ENCODE results near the gene GNG2. TPM values are rescaled to one million over a fixed set of nuclear protein-coding genes. Genes with fewer than 3 reads are reported as not detected.

The GNG2 gene
- total RNA-seq, 1 experiment from 2014 or later = 0.33 TPM

GRCh38 chr14:52006361-52006760, 145.9 kb downstream of the GNG2 start:
- intact Hi-C loops (cut with micrococcal nuclease; ENCODE audit: unreplicated experiment) = no loop called here
- POLR2A ChIA-PET (ENCODE audit: unreplicated experiment) = no interaction called here

GRCh38 chr14:52007211-52007610, 146.8 kb downstream of the GNG2 start:
- no peak for DNase-seq
- Histone ChIP-seq H3K4me1 (replicated peaks; ENCODE audit: insufficient read depth) (no peaks in the 10 kb centered on the region), H3F3A (ENCODE audit: insufficient read depth, low read depth) (peaks cover 3% of the 10 kb centered on the region), H3K27ac (no peak overlapping the region), H4K20me1 (ENCODE audit: insufficient read depth) (peaks cover 3% of the 10 kb centered on the region; the same call in 1 of the 2 replicates), H3K9me2 (ENCODE audit: insufficient read depth) (no peaks in the 10 kb centered on the region), H3K36me3 (ENCODE audit: low read depth) (peaks cover 66% of the 10 kb centered on the region), H3K4me3 (no peak overlapping the region), H2AFZ (no peak overlapping the region), H3K27me3 (ENCODE audit: insufficient read depth, low read depth) (no peaks in the 10 kb centered on the region), H3K79me2 (ENCODE audit: low read depth) (no peaks in the 10 kb centered on the region), H3K4me2 (no peak overlapping the region), H3K9me3 (ENCODE audit: insufficient read depth, low read depth) (no peaks in the 10 kb centered on the region)
- intact Hi-C loops (cut with micrococcal nuclease; ENCODE audit: unreplicated experiment) = no loop called here
- CTCF ChIA-PET = no interaction called here
- BruUV-seq (replicated peaks) = no TSS peak
- TF ChIP-seq EZH2 (IDR thresholded peaks at IDR 0.05; ENCODE audit: low read depth) (no peak), CTCF (conservative IDR thresholded peaks at IDR 0.05) (no peak)
- POLR2A ChIA-PET (ENCODE audit: unreplicated experiment) = no interaction called here

More at GRCh38 chr14:52006361-52006760, 145.9 kb downstream of the GNG2 start:
- Histone ChIP-seq H3K27ac (no peak overlapping the region), H3K79me2 (ENCODE audit: low read depth) (no peaks in the 10 kb centered on the region), H2AFZ (no peak overlapping the region), H3F3A (ENCODE audit: insufficient read depth, low read depth) (no peaks in the 10 kb centered on the region; the same call in none of the 2 replicates), H3K36me3 (ENCODE audit: low read depth) (peaks cover 68% of the 10 kb centered on the region), H3K4me1 (replicated peaks; ENCODE audit: insufficient read depth) (no peaks in the 10 kb centered on the region), H3K9me2 (ENCODE audit: insufficient read depth) (no peaks in the 10 kb centered on the region), H4K20me1 (ENCODE audit: insufficient read depth) (peaks cover 3% of the 10 kb centered on the region; the same call in 1 of the 2 replicates), H3K4me2 (no peak overlapping the region), H3K27me3 (ENCODE audit: insufficient read depth, low read depth) (no peaks in the 10 kb centered on the region), H3K9me3 (ENCODE audit: insufficient read depth, low read depth) (no peaks in the 10 kb centered on the region), H3K4me3 (no peak overlapping the region)
- no peak for DNase-seq
- BruUV-seq (replicated peaks) = no TSS peak
- TF ChIP-seq EZH2 (IDR thresholded peaks at IDR 0.05; ENCODE audit: low read depth) (no peak), CTCF (conservative IDR thresholded peaks at IDR 0.05) (no peak)
- CTCF ChIA-PET = no interaction called here

- Histone ChIP-seq H3K9me3 (ENCODE audit: insufficient read depth, low read depth) (no peaks in the 10 kb centered on the region), H2AFZ (no peak overlapping the region), H3K4me2 (no peak overlapping the region), H3K4me3 (no peak overlapping the region), H3F3A (ENCODE audit: insufficient read depth, low read depth) (peaks cover 6% of the 10 kb centered on the region), H3K27me3 (ENCODE audit: insufficient read depth, low read depth) (no peaks in the 10 kb centered on the region), H3K4me1 (replicated peaks; ENCODE audit: insufficient read depth) (no peaks in the 10 kb centered on the region), H3K36me3 (ENCODE audit: low read depth) (peaks cover 64% of the 10 kb centered on the region), H3K9me2 (ENCODE audit: insufficient read depth) (no peaks in the 10 kb centered on the region), H3K79me2 (ENCODE audit: low read depth) (no peaks in the 10 kb centered on the region), H3K27ac (no peak overlapping the region), H4K20me1 (ENCODE audit: insufficient read depth) (peaks cover 3% of the 10 kb centered on the region; the same call in 1 of the 2 replicates)
- POLR2A ChIA-PET (ENCODE audit: unreplicated experiment) = no interaction called here
- no peak for TF ChIP-seq CTCF (conservative IDR thresholded peaks at IDR 0.05)
- TF ChIP-seq EZH2 (IDR thresholded peaks at IDR 0.05; ENCODE audit: low read depth) = no peak
- intact Hi-C loops (cut with micrococcal nuclease; ENCODE audit: unreplicated experiment) = no loop called here
- BruUV-seq (replicated peaks) = no TSS peak
- CTCF ChIA-PET = interaction anchor here (0.5 kb wide), 1 partner anchor 124 kb away, joined by 3 read pairs; no protein-coding TSS in a partner anchor
- DNase-seq = no peak
These were observed 147.2 kb downstream of the GNG2 start for GRCh38 chr14:52007637-52008036.

Data from PC-9 (cell line).